VCaP (cell line): ENCODE measurements around the gene DCAF4.
A peak's percentile ranks its signal among the peaks of the same experiment; 100 is the strongest.

ENCODE experiments used
- H3K27ac ChIP-seq: fragments of 450-650 bp; 2 replicates; pipeline ENCODE4 v1.5.1; 2017
- CTCF ChIP-seq: fragments of 450-650 bp; conservative IDR thresholded peaks from 2 replicates; pipeline ENCODE4 v1.5.1; 2017; ENCODE audit warnings: mild to moderate bottlenecking, moderate library complexity

The DCAF4 gene

GRCh38 chr14:72920008-72920407, 6.3 kb upstream of the DCAF4 start:
- TF ChIP-seq CTCF, result no peak
- H3K27ac ChIP-seq, result no peak overlapping the region

GRCh38 chr14:72921396-72921795, 4.9 kb upstream of the DCAF4 start:
- no peak for TF ChIP-seq CTCF
- no peak overlapping the region for H3K27ac ChIP-seq

- no peak for TF ChIP-seq CTCF
- H3K27ac ChIP-seq, result no peak overlapping the region
Measured at GRCh38 chr14:72924337-72924736, 1.9 kb upstream of the DCAF4 start.

GRCh38 chr14:72925171-72925759, 999 bp upstream of the DCAF4 start:
- no peak for TF ChIP-seq CTCF
- H3K27ac ChIP-seq, result no peak overlapping the region

- no peak for TF ChIP-seq CTCF
- H3K27ac ChIP-seq, result 0 out of 2 replicates have a peak overlapping the region, but pooled peaks have one; percentile 13
Measured at GRCh38 chr14:72925815-72926291, 411 bp upstream of the DCAF4 start.

GRCh38 chr14:72928872-72929271, 2.6 kb downstream of the DCAF4 start:
- no peak for TF ChIP-seq CTCF
- H3K27ac ChIP-seq, result no peak overlapping the region

- H3K27ac ChIP-seq, result no peak overlapping the region
- TF ChIP-seq CTCF, result no peak
Measured at GRCh38 chr14:72929316-72930080, 3.2 kb downstream of the DCAF4 start.
